H9 (cell line): ENCODE measurements around the gene JUP. TPM values are rescaled to one million over a fixed set of nuclear protein-coding genes. Genes with fewer than 3 reads are reported as not detected.
A peak's percentile ranks its signal among the peaks of the same experiment; 100 is the strongest.

Experiments
- DNase-seq: peaks from one replicate; pipeline ENCODE4 v3.0.0-alpha.2; 2017
- H2AFZ ChIP-seq: one replicate; pipeline ENCODE4 v1.6.1; 2013; ENCODE audit warnings: mild to moderate bottlenecking, low read length, control low read depth, moderate library complexity
- H2AK5ac ChIP-seq: 2 replicates; pipeline ENCODE4 v1.6.1; 2013; ENCODE audit warnings: low read length, control low read depth, mixed read lengths; ENCODE audit not compliant: insufficient read length
- H2BK120ac ChIP-seq: one replicate; pipeline ENCODE4 v1.6.1; 2013; ENCODE audit warnings: low read depth, mild to moderate bottlenecking, low read length, control low read depth, inconsistent platforms; ENCODE audit not compliant: poor library complexity, severe bottlenecking
- H2BK12ac ChIP-seq: 2 replicates; pipeline ENCODE4 v1.6.1; 2013; ENCODE audit warnings: low read length, control low read depth, mixed read lengths, low read depth; ENCODE audit not compliant: insufficient read length
- H2BK15ac ChIP-seq: 2 replicates; pipeline ENCODE4 v1.6.1; 2013; ENCODE audit warnings: low read depth, low read length, control low read depth
- H2BK20ac ChIP-seq: one replicate; pipeline ENCODE4 v1.6.1; 2013; ENCODE audit warnings: low read depth, mild to moderate bottlenecking, low read length, control low read depth, inconsistent platforms; ENCODE audit not compliant: poor library complexity, severe bottlenecking
- H2BK5ac ChIP-seq: 2 replicates; pipeline ENCODE4 v1.6.1; 2013; ENCODE audit warnings: low read length, control low read depth, mixed read lengths; ENCODE audit not compliant: insufficient read length
- H3K14ac ChIP-seq: 2 replicates; pipeline ENCODE4 v1.6.1; 2013; ENCODE audit warnings: low read length, control low read depth; ENCODE audit not compliant: insufficient read depth
- H3K18ac ChIP-seq: 2 replicates; pipeline ENCODE4 v1.6.1; 2013; ENCODE audit warnings: low read depth, mild to moderate bottlenecking, mixed read lengths, low read length, control low read depth; ENCODE audit not compliant: insufficient read length
- H3K23ac ChIP-seq: 2 replicates; pipeline ENCODE4 v1.6.1; 2013; ENCODE audit warnings: low read length, control low read depth, mixed read lengths, low read depth; ENCODE audit not compliant: insufficient read length
- H3K23me2 ChIP-seq: 2 replicates; pipeline ENCODE4 v1.6.1; 2013; ENCODE audit warnings: low read depth, mild to moderate bottlenecking, mixed read lengths, low read length, control low read depth; ENCODE audit not compliant: insufficient read length, poor library complexity, severe bottlenecking
- H3K27ac ChIP-seq: 2 replicates; pipeline ENCODE4 v1.5.1; 2013; ENCODE audit warnings: low read length, control low read depth, mixed read lengths, low read depth; ENCODE audit not compliant: insufficient read length
- H3K27me3 ChIP-seq: 2 replicates; pipeline ENCODE4 v1.6.1; 2013; ENCODE audit warnings: low read length, control low read depth, inconsistent platforms; ENCODE audit not compliant: insufficient read depth
- H3K4ac ChIP-seq: 2 replicates; pipeline ENCODE4 v1.6.1; 2013; ENCODE audit warnings: low read depth, mild to moderate bottlenecking, control low read depth, inconsistent platforms, low read length, moderate library complexity
- H3K4me1 ChIP-seq: 2 replicates; pipeline ENCODE4 v1.6.1; 2013; ENCODE audit warnings: low read length, control low read depth, inconsistent platforms; ENCODE audit not compliant: insufficient read depth
- H3K4me2 ChIP-seq: 2 replicates; pipeline ENCODE4 v1.6.1; 2013; ENCODE audit warnings: low read length, control low read depth, mixed read lengths; ENCODE audit not compliant: insufficient read length, insufficient read depth
- H3K56ac ChIP-seq: 2 replicates; pipeline ENCODE4 v1.6.1; 2013; ENCODE audit warnings: low read depth, mild to moderate bottlenecking, mixed read lengths, low read length, control low read depth; ENCODE audit not compliant: insufficient read length
- H3K79me1 ChIP-seq: 2 replicates; pipeline ENCODE4 v1.6.1; 2013; ENCODE audit warnings: low read depth, mild to moderate bottlenecking, moderate library complexity, low read length, control low read depth, inconsistent platforms; ENCODE audit not compliant: insufficient read depth, poor library complexity, severe bottlenecking
- H3K79me2 ChIP-seq: 2 replicates; pipeline ENCODE4 v1.6.1; 2013; ENCODE audit warnings: low read length, control low read depth, inconsistent platforms; ENCODE audit not compliant: insufficient read depth
- H3K9ac ChIP-seq: 2 replicates; pipeline ENCODE4 v1.6.1; 2013; ENCODE audit warnings: low read length, control low read depth, mixed read lengths; ENCODE audit not compliant: insufficient read length; ENCODE audit errors: extremely low read depth
- H3K9me3 ChIP-seq: one replicate; pipeline ENCODE4 v1.6.1; 2013; ENCODE audit warnings: low read depth, low read length, inconsistent platforms; ENCODE audit not compliant: control insufficient read depth
- H3T11ph ChIP-seq: one replicate; pipeline ENCODE4 v1.6.1; 2013; ENCODE audit warnings: mild to moderate bottlenecking, low read length, control low read depth, inconsistent platforms
- H4K20me1 ChIP-seq: one replicate; pipeline ENCODE4 v1.6.1; 2013; ENCODE audit not compliant: control insufficient read depth, insufficient read length, insufficient read depth
- H4K5ac ChIP-seq: 2 replicates; pipeline ENCODE4 v1.6.1; 2013; ENCODE audit warnings: low read depth, mild to moderate bottlenecking, mixed read lengths, low read length, control low read depth; ENCODE audit not compliant: insufficient read length
- H4K8ac ChIP-seq: replicated peaks from 2 replicates; pipeline ENCODE4 v1.6.1; 2013; ENCODE audit warnings: low read length, control low read depth, mixed read lengths, low read depth; ENCODE audit not compliant: insufficient read length
- H4K91ac ChIP-seq: 2 replicates; pipeline ENCODE4 v1.6.1; 2013; ENCODE audit warnings: low read depth, mild to moderate bottlenecking, moderate library complexity, mixed read lengths, low read length, control low read depth; ENCODE audit not compliant: insufficient read length
- H3K27ac Mint-ChIP-seq, 3 experiments: 2 replicates in 2 of 3; 3 replicates in 1 of 3; pipeline ENCODE4 v1.8.0; 2020 to 2021; ENCODE audit warnings: mixed read lengths in 3 of 3, mild to moderate bottlenecking in 1 of 3, moderate library complexity in 1 of 3
- H3K27me3 Mint-ChIP-seq: 2 replicates; pipeline ENCODE4 v1.8.0; 2021; ENCODE audit warnings: low read depth, mild to moderate bottlenecking, moderate library complexity, mixed read lengths
- H3K36me3 Mint-ChIP-seq, 3 experiments: 2 replicates in 2 of 3; 3 replicates in 1 of 3; pipeline ENCODE4 v1.8.0; 2020 to 2021; ENCODE audit warnings: low read depth in 3 of 3, mixed read lengths in 3 of 3; ENCODE audit not compliant: insufficient read depth in 1 of 3
- H3K4me1 Mint-ChIP-seq, 2 experiments: 2 replicates each; pipeline ENCODE4 v1.8.0; 2020; ENCODE audit warnings: mixed read lengths in 2 of 2
- H3K4me3 Mint-ChIP-seq, 2 experiments: 2 replicates in 1 of 2; 3 replicates in 1 of 2; pipeline ENCODE4 v1.8.0; 2020 to 2021; ENCODE audit warnings: mild to moderate bottlenecking in 2 of 2, mixed read lengths in 2 of 2, moderate library complexity in 1 of 2
- H3K9me3 Mint-ChIP-seq, 2 experiments: 2 replicates in 1 of 2; 3 replicates in 1 of 2; pipeline ENCODE4 v1.8.0; 2020; ENCODE audit warnings: mild to moderate bottlenecking in 2 of 2, mixed read lengths in 2 of 2, moderate library complexity in 1 of 2
- WGBS: extraction: QIAGEN DNeasy Blood & Tissue Kit; methylation state at CpG from one replicate; pipeline ENCODE4 v1.1.7; 2013; ENCODE audit warnings: missing lambda C conversion rate, low lambda C conversion rate, mixed read lengths; ENCODE audit not compliant: insufficient read length; ENCODE audit errors: extremely low coverage; 5-methylcytosine and 5-hydroxymethylcytosine counted together
- total RNA-seq: library from RNA; stranded (reverse); gene quantifications from 2 replicates; pipeline ENCODE4 v1.2.1, GENCODE V29; 2021
- TF ChIP-seq, protein P1 (sequence below): fragments of 200-600 bp; sonication (generic); conservative IDR thresholded peaks from 3 replicates; pipeline ENCODE4 v1.8.0; 2021; ENCODE audit warnings: antibody characterized with exemption, mild to moderate bottlenecking

Gene JUP
- total RNA-seq, 1 experiment from 2014 or later, result 90.1 TPM

DNA sequence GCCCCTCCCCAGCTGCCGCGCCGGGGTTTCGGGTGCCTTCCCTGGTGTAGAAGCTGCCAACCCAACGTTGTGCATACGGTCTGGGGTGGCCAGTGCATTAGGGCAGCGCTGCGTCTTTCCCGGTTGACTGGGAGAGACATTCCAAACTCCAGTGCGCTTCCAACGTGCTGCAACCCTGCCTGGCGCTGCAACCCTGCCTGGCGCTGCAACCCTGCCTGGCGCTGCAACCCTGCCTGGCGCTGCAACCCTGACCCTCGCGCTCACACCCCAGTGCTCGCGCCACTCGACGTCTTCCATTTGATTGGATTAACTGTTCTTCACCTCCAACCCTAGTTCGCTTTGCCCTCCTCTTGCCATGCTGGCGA lies 51.6 kb downstream of the JUP start:
- Histone ChIP-seq H3T11ph (no peak overlapping the region), H3K27me3 (peaks cover 27% of the 10 kb centered on the region; the same call in 1 of the 2 replicates), H3K9me3 (no peaks in the 10 kb centered on the region), H2BK12ac (no peak overlapping the region), H3K27ac (no peak overlapping the region), H2AFZ (no peak overlapping the region), H3K23ac (no peak overlapping the region), H3K4me1 (no peaks in the 10 kb centered on the region), H3K18ac (no peak overlapping the region), H4K91ac (no peak overlapping the region), H2BK15ac (no peak overlapping the region), H4K5ac (no peak overlapping the region), H3K9ac (no peak overlapping the region), H4K8ac (no peak overlapping the region), H4K20me1 (no peaks in the 10 kb centered on the region), H3K14ac (no peak overlapping the region), H2AK5ac (no peak overlapping the region), H2BK120ac (no peak overlapping the region), H3K4me2 (peak overlapping the region; percentile 54), H3K56ac (no peak overlapping the region), H3K4ac (no peak overlapping the region), H3K79me2 (no peaks in the 10 kb centered on the region), H2BK20ac (no peak overlapping the region), H2BK5ac (no peak overlapping the region), H3K79me1 (no peaks in the 10 kb centered on the region), H3K23me2 (peaks cover 8% of the 10 kb centered on the region)
- Mint-ChIP-seq H3K27ac (peak overlapping the region in 1 of 3 experiments; percentile 96; a peak in 1 of 7 replicates), H3K27me3 (peaks cover 80% of the 10 kb centered on the region), H3K9me3 (no peaks in the 10 kb centered on the region), H3K4me1 (peaks cover 15 to 50% of the 10 kb centered on the region in 2 experiments), H3K4me3 (peak overlapping the region; percentile 68 to 86), H3K36me3 (no peaks in the 10 kb centered on the region; a peak in 1 of 7 replicates)
- no peak for DNase-seq
- TF ChIP-seq, protein P1, sequence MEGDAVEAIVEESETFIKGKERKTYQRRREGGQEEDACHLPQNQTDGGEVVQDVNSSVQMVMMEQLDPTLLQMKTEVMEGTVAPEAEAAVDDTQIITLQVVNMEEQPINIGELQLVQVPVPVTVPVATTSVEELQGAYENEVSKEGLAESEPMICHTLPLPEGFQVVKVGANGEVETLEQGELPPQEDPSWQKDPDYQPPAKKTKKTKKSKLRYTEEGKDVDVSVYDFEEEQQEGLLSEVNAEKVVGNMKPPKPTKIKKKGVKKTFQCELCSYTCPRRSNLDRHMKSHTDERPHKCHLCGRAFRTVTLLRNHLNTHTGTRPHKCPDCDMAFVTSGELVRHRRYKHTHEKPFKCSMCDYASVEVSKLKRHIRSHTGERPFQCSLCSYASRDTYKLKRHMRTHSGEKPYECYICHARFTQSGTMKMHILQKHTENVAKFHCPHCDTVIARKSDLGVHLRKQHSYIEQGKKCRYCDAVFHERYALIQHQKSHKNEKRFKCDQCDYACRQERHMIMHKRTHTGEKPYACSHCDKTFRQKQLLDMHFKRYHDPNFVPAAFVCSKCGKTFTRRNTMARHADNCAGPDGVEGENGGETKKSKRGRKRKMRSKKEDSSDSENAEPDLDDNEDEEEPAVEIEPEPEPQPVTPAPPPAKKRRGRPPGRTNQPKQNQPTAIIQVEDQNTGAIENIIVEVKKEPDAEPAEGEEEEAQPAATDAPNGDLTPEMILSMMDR, result no peak
- WGBS, result no CpG with 5 or more reads among the region's 23 CpGs
